ENCODE measurements around the gene KREMEN2. TPM values are rescaled to one million over a fixed set of nuclear protein-coding genes. Genes with fewer than 3 reads are reported as not detected.

Gene KREMEN2
- total and polyA plus RNA-seq, 9 of the 15 experiments (the other 6 are each of a cell fraction or from before 2014, with no cell fraction given) = 0.04 to 7.7 (median 1.5) TPM; not detected in 1

DNA sequence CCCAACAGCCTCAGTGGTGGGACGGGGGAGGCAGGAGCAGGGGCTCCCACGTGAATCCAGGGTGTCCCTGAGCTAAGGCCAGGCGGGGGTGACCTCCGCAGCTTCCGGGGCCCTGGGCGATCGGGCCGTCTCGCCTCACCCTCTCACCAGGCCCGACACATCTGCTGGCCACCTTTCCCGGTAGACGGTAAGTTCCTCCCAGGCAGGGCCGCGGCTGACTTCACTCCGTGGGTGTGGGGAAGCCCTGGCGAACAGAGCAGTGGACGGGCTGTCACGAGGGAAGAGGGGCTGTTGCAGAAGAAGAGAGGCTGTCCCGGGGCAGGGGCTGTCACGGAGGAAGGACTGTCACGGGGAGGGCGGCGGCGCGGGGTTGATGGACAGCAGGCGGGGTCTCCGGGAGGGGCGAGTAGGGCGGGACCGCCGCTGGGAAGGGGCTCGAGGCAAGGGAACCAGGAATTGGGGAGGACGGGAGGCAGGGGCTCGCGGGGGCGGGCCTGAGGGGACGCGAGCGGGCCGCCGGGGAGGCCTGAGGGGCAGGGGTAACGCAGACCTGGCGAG is 15.7 kb downstream of the KREMEN2 start (continued):
- TF ChIP-seq NR4A1 (CRISPR knock-in tag; IDR thresholded peaks at IDR 0.05) (no peak), NR4A1 (tag; IDR thresholded peaks at IDR 0.05) (no peak), ELF4 (CRISPR knock-in tag; IDR thresholded peaks at IDR 0.05) (0 out of 2 replicates have a peak, but pooled peaks have one; percentile 39), HOXB6 (CRISPR knock-in tag; IDR thresholded peaks at IDR 0.05; ENCODE audit: borderline replicate concordance) (no peak), PCBP1 (IDR thresholded peaks at IDR 0.05; ENCODE audit: low read depth, low read length, poor library complexity, severe bottlenecking) (no peak), POLR2G (IDR thresholded peaks at IDR 0.05; ENCODE audit: low read depth, low read length) (no peak), DNMT1 (IDR thresholded peaks at IDR 0.05) (no peak), SMARCA5 (IDR thresholded peaks at IDR 0.05) (no peak), DPF2 (IDR thresholded peaks at IDR 0.05) (peak; percentile 40; the same call in 1 of the 2 replicates), NFIC (IDR thresholded peaks at IDR 0.05) (peak; percentile 37)
- TF ChIP-seq, protein P1, sequence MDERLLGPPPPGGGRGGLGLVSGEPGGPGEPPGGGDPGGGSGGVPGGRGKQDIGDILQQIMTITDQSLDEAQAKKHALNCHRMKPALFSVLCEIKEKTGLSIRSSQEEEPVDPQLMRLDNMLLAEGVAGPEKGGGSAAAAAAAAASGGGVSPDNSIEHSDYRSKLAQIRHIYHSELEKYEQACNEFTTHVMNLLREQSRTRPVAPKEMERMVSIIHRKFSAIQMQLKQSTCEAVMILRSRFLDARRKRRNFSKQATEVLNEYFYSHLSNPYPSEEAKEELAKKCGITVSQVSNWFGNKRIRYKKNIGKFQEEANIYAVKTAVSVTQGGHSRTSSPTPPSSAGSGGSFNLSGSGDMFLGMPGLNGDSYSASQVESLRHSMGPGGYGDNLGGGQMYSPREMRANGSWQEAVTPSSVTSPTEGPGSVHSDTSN (CRISPR knock-in tag; IDR thresholded peaks at IDR 0.05; ENCODE audit: low read depth) = peak; percentile 52
- TF ChIP-seq, protein P1 (tag; conservative IDR thresholded peaks at IDR 0.05; ENCODE audit: low read depth) = 0 out of 2 replicates have a peak, but pooled peaks have one; percentile 27
- TF ChIP-seq, protein P2, sequence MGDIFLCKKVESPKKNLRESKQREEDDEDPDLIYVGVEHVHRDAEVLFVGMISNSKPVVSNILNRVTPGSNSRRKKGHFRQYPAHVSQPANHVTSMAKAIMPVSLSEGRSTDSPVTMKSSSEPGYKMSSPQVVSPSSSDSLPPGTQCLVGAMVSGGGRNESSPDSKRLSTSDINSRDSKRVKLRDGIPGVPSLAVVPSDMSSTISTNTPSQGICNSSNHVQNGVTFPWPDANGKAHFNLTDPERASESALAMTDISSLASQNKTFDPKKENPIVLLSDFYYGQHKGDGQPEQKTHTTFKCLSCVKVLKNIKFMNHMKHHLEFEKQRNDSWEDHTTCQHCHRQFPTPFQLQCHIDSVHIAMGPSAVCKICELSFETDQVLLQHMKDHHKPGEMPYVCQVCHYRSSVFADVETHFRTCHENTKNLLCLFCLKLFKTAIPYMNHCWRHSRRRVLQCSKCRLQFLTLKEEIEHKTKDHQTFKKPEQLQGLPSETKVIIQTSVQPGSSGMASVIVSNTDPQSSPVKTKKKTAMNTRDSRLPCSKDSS (IDR thresholded peaks at IDR 0.05; ENCODE audit: low read depth, partially characterized antibody) = no peak
- TF ChIP-seq, protein P3, sequence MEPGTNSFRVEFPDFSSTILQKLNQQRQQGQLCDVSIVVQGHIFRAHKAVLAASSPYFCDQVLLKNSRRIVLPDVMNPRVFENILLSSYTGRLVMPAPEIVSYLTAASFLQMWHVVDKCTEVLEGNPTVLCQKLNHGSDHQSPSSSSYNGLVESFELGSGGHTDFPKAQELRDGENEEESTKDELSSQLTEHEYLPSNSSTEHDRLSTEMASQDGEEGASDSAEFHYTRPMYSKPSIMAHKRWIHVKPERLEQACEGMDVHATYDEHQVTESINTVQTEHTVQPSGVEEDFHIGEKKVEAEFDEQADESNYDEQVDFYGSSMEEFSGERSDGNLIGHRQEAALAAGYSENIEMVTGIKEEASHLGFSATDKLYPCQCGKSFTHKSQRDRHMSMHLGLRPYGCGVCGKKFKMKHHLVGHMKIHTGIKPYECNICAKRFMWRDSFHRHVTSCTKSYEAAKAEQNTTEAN (CRISPR knock-in tag; IDR thresholded peaks at IDR 0.05) = peak; percentile 25; the same call in 1 of the 2 replicates
- TF ChIP-seq, protein P4, sequence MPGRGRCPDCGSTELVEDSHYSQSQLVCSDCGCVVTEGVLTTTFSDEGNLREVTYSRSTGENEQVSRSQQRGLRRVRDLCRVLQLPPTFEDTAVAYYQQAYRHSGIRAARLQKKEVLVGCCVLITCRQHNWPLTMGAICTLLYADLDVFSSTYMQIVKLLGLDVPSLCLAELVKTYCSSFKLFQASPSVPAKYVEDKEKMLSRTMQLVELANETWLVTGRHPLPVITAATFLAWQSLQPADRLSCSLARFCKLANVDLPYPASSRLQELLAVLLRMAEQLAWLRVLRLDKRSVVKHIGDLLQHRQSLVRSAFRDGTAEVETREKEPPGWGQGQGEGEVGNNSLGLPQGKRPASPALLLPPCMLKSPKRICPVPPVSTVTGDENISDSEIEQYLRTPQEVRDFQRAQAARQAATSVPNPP (IDR thresholded peaks at IDR 0.05; ENCODE audit: borderline replicate concordance, insufficient read depth, insufficient read length) = no peak
- TF ChIP-seq, protein P5, sequence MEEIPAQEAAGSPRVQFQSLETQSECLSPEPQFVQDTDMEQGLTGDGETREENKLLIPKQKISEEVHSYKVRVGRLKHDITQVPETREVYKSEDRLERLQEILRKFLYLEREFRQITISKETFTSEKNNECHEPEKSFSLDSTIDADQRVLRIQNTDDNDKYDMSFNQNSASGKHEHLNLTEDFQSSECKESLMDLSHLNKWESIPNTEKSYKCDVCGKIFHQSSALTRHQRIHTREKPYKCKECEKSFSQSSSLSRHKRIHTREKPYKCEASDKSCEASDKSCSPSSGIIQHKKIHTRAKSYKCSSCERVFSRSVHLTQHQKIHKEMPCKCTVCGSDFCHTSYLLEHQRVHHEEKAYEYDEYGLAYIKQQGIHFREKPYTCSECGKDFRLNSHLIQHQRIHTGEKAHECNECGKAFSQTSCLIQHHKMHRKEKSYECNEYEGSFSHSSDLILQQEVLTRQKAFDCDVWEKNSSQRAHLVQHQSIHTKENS (CRISPR knock-in tag; IDR thresholded peaks at IDR 0.05) = no peak
- TF ChIP-seq, protein P6, sequence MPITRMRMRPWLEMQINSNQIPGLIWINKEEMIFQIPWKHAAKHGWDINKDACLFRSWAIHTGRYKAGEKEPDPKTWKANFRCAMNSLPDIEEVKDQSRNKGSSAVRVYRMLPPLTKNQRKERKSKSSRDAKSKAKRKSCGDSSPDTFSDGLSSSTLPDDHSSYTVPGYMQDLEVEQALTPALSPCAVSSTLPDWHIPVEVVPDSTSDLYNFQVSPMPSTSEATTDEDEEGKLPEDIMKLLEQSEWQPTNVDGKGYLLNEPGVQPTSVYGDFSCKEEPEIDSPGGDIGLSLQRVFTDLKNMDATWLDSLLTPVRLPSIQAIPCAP (CRISPR knock-in tag; IDR thresholded peaks at IDR 0.05; ENCODE audit: borderline replicate concordance) = no peak

All from K562 (cell line).